Omental fat pad (tissue), 4 donors: ENCODE data around the gene AGO3. TPM values are rescaled to one million over a fixed set of nuclear protein-coding genes. Genes with fewer than 3 reads are reported as not detected.

Experiments
- ATAC-seq: fragments of 150-250 bp; one replicate; pipeline ENCODE4 v1.9.1; 2016; ENCODE audit warnings: mild to moderate bottlenecking, moderate library complexity; ENCODE audit not compliant: low FRiP score
- DNase-seq: peaks from one replicate; pipeline ENCODE4 v3.0.0-alpha.2; 2019; ENCODE audit warnings: low spot score
- total RNA-seq, 4 donors: library from RNA; depleted of rRNA; stranded (reverse); fragments of >200 nt; gene quantifications; one replicate each; pipeline ENCODE4 v1.1.0, GENCODE V29; 2016
- TF ChIP-seq, protein P1 (sequence below), 3 donors: fragments of 450-650 bp; IDR thresholded peaks; one replicate each; pipeline ENCODE4 v1.5.1; 2016 to 2017; ENCODE audit warnings: antibody characterized with exemption in 3 of 3, mild to moderate bottlenecking in 3 of 3, moderate library complexity in 2 of 3

AGO3 gene
- total RNA-seq, 4 donors from 2014 or later, result 22.3 to 39.9 (median 30.6) TPM

DNA sequence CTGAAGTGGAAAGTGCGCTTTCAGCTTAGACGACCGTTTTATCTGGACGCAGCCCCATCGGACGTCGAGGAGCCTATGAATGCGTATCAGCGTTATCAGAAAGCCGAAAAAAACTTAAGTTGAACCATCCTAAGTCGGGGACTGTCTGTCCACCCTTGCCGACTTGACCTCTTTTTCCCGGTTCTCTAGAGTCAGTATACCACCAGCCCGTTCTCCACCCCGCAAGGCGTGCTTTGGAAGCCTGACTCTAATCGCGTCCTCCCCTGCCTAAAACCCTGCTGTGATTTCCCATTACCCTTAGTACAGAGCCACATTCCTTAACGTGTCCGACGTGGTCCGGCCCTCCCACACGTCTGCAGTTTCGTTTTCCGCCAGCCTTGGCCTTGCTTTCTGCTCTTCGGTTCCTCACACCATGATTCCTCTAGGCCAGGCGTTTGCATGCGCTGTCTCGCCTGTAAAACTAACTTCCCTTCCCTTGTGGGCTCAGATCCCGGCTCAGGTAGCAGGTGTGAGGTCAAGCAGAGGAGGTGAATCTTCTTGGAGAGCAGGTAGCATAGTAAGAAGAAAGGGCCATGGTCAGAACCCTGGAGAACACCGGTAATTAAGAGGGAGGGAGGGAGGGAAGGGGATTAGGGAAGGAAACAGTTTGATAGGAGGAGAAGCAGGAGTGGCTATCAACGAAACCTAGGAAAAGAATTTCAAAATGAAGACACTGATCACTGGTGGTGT lies 158.7 kb downstream of the AGO3 start:
- no peak for DNase-seq
- TF ChIP-seq, protein P1, sequence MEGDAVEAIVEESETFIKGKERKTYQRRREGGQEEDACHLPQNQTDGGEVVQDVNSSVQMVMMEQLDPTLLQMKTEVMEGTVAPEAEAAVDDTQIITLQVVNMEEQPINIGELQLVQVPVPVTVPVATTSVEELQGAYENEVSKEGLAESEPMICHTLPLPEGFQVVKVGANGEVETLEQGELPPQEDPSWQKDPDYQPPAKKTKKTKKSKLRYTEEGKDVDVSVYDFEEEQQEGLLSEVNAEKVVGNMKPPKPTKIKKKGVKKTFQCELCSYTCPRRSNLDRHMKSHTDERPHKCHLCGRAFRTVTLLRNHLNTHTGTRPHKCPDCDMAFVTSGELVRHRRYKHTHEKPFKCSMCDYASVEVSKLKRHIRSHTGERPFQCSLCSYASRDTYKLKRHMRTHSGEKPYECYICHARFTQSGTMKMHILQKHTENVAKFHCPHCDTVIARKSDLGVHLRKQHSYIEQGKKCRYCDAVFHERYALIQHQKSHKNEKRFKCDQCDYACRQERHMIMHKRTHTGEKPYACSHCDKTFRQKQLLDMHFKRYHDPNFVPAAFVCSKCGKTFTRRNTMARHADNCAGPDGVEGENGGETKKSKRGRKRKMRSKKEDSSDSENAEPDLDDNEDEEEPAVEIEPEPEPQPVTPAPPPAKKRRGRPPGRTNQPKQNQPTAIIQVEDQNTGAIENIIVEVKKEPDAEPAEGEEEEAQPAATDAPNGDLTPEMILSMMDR (IDR thresholded peaks at IDR 0.05), result no peak
- ATAC-seq, result peak; percentile 22

DNA sequence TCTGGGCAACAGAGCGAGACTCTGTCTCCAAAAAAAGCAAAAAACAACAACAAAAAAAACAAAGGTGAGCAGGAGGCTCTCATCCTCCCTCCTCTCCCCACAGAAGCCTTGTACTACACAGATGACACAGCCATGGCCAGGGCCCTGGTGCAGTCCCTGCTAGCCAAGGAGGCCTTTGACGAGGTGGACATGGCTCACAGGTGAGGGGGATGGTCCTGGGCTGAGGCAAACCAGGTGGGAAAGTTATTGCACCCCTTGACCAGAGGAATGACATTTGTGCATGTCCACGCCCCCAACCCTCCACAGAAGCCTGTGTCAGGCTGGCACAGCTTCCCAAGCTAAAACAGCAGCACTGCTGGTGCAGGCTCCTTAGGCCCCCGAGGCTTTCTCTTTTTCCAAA lies 160.2 kb downstream of the AGO3 start:
- ATAC-seq (no peak), DNase-seq (no peak)
- TF ChIP-seq, protein P1 (IDR thresholded peaks at IDR 0.05), result no peak

DNA sequence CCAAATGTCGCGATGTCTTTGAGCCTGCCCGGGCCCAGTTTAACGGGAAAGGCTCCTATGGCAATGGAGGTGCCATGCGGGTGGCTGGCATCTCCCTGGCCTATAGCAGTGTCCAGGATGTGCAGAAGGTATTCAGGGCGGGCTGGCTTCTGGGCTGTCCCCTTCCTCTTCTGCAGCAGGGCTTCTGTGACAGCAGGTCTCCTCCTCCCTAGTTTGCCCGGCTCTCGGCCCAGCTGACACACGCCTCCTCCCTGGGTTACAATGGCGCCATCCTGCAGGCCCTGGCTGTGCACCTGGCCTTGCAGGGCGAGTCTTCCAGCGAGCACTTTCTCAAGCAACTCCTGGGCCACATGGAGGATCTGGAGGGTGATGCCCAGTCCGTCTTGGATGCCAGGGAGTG lies 160.8 kb downstream of the AGO3 start:
- TF ChIP-seq, protein P1 (IDR thresholded peaks at IDR 0.05), result no peak
- DNase-seq, result no peak
- no peak for ATAC-seq

DNA sequence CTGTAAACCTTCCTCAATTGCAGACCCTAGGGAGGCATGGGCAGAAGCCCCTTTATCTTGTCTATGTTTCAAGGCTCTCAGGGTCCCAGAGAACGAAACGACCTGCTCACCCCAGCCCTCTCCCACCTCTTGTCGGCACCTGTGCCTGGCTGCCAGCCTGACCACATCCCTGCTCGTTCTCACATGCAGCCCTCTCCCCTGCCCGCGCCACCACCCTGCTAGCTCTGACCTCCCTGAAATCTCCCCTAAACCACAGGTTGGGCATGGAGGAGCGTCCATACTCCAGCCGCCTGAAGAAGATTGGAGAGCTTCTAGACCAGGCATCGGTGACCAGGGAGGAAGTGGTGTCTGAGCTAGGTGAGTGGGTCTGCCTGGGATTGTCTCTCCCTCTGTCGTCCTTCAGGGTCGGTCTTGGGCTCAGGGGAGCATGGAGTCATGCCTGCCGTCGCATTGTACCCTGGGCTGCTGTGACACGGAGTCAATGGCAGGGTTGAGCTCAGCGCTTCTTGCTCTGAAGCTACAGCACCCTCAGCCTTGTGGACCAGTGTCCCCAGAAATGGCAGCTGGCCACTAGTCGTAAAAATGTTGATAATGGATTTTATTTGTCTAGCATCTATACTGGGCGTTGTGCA lies 161.4 kb downstream of the AGO3 start:
- ATAC-seq (no peak), DNase-seq (no peak)
- TF ChIP-seq, protein P1 (IDR thresholded peaks at IDR 0.05), result no peak

DNA sequence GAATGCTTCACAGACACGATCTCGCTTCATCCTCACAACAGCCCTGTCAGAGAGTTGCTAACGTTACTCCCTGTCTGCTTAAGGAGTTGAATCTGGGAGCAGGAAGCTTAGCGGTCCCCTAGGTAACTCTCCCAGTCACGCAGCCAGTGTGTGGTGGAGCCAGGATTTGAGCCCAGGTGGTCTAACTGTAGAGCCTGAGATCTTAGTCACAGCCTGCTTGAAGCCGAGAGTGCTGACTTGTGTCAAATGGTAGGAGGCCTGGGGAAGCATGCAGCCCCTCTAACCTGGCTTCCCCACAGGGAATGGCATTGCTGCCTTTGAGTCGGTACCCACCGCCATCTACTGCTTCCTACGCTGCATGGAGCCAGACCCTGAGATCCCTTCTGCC lies 161.9 kb downstream of the AGO3 start:
- TF ChIP-seq, protein P1 (IDR thresholded peaks at IDR 0.05), result no peak
- ATAC-seq (no peak), DNase-seq (no peak)

DNA sequence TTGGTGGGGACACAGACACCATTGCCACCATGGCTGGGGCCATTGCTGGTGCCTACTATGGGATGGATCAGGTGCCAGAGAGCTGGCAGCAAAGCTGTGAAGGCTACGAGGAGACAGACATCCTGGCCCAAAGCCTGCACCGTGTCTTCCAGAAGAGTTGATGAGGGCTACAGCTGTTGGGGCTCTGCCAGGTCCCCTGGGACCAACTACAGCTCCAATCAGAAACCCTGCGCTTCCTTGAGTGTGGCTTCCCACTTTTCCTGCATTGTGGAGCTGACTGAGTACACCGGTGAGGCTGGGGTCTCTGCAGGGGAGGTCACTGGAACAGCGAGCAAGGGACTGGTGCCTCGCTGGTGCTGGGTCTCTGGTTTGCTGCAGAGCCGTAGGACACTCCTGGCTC lies 162.3 kb downstream of the AGO3 start:
- TF ChIP-seq, protein P1 (IDR thresholded peaks at IDR 0.05), result no peak
- DNase-seq (no peak), ATAC-seq (no peak)

DNA sequence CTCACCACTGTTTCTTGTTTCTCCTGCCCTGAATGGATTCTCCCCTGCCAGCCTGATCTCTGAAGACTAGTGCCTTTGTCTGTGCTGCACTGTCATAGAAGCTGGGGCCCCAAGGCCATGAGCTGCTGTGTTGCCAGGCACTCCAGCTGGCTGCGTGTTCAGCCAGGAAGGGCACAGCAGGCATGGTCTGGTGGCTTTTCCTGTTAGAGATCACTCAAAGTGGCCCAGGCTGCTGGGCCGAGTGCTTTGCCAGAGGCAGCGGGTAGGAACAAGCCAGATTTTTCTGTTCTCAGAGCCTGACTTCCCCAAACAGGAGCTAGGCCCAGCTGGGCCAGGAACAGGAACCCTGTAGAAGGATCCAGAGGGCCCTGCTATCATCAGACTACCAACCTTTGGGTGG lies 163.0 kb downstream of the AGO3 start:
- DNase-seq (no peak), ATAC-seq (no peak)
- TF ChIP-seq, protein P1 (IDR thresholded peaks at IDR 0.05), result no peak
